H1 (cell line): ENCODE data around the gene GMPPA. TPM values are rescaled to one million over a fixed set of nuclear protein-coding genes. Genes with fewer than 3 reads are reported as not detected.
A peak's percentile ranks its signal among the peaks of the same experiment; 100 is the strongest.

Experiments
- CTCF ChIA-PET: fragments of 300-600 bp; sonication (Branson Sonifier 250); formaldehyde crosslinking; loops from one replicate; lab custom pipeline; 2021; ENCODE audit not compliant: partially characterized antibody; lab: Charles Lee
- POLR2A ChIA-PET: fragments of 300-600 bp; sonication (Branson Sonifier 250); formaldehyde crosslinking; loops from one replicate; lab custom pipeline; 2021; ENCODE audit warnings: inconsistent platforms; ENCODE audit not compliant: partially characterized antibody; lab: Charles Lee
- DNase-seq, 2 experiments: peaks; one replicate each; pipeline versions ENCODE4 v3.0.0 to v3.0.0-alpha.2; 2010 to 2022; ENCODE audit warnings: low spot score in 2 of 2, low read depth in 1 of 2, mixed read lengths in 1 of 2
- FAIRE-seq: peaks from 2 replicates; lab custom pipeline; 2011; peaks lifted over from hg19 to GRCh38; lab: Jason Lieb, UNC
- H2AFZ ChIP-seq: 2 replicates; pipeline ENCODE4 v1.8.1; 2012; ENCODE audit warnings: low read length, inconsistent platforms
- H2AK5ac ChIP-seq: 2 replicates; pipeline ENCODE4 v1.6.1; 2013; ENCODE audit warnings: low read depth, low read length
- H2BK120ac ChIP-seq: replicated peaks from 2 replicates; pipeline ENCODE3; 2013; ENCODE audit warnings: low read depth, low read length, inconsistent platforms
- H2BK12ac ChIP-seq: 2 replicates; pipeline ENCODE4 v1.6.1; 2013; ENCODE audit warnings: low read depth, low read length
- H2BK15ac ChIP-seq: 2 replicates; pipeline ENCODE4 v1.6.1; 2013; ENCODE audit warnings: low read length
- H2BK20ac ChIP-seq: 2 replicates; pipeline ENCODE4 v1.6.1; 2013; ENCODE audit warnings: low read length
- H2BK5ac ChIP-seq: 2 replicates; pipeline ENCODE4 v1.6.1; 2013; ENCODE audit warnings: low read depth, low read length
- H3K14ac ChIP-seq: 2 replicates; pipeline ENCODE4 v1.6.1; 2013; ENCODE audit warnings: inconsistent platforms; ENCODE audit not compliant: insufficient read length
- H3K18ac ChIP-seq: 2 replicates; pipeline ENCODE4 v1.6.1; 2013; ENCODE audit warnings: low read length; ENCODE audit errors: extremely low read depth
- H3K23ac ChIP-seq: 2 replicates; pipeline ENCODE4 v1.6.1; 2013; ENCODE audit warnings: inconsistent platforms; ENCODE audit not compliant: insufficient read length
- H3K23me2 ChIP-seq: 2 replicates; pipeline ENCODE4 v1.6.1; 2013; ENCODE audit warnings: low read depth, low read length
- H3K27ac ChIP-seq: 2 replicates; pipeline ENCODE4 v1.6.1; 2011; ENCODE audit warnings: low read depth, low read length, inconsistent platforms
- H3K27me3 ChIP-seq, 4 experiments: replicated peaks in 1 of 4; 1 replicate in 1 of 4; 2 replicates in 3 of 4; pipeline versions ENCODE4 v1.6.1 to v1.8.1; 2011 to 2013; ENCODE audit warnings: low read length in 3 of 4, mild to moderate bottlenecking in 3 of 4, inconsistent platforms in 2 of 4, mixed read lengths in 2 of 4, moderate library complexity in 1 of 4; ENCODE audit not compliant: control insufficient read depth in 3 of 4, insufficient read depth in 3 of 4; ENCODE audit errors: extremely low read depth in 1 of 4
- H3K36me3 ChIP-seq, 4 experiments: 2 replicates each; pipeline versions ENCODE4 v1.6.1 to v1.8.1; 2011 to 2013; ENCODE audit warnings: mild to moderate bottlenecking in 4 of 4, low read length in 3 of 4, moderate library complexity in 2 of 4, control low read depth in 1 of 4, inconsistent platforms in 1 of 4; ENCODE audit not compliant: insufficient read depth in 4 of 4, control insufficient read depth in 2 of 4
- H3K4ac ChIP-seq: replicated peaks from 2 replicates; pipeline ENCODE3; 2013; ENCODE audit warnings: low read length, low read depth, mixed read lengths, inconsistent platforms; ENCODE audit not compliant: insufficient read length
- H3K4me1 ChIP-seq, 4 experiments: replicated peaks in 1 of 4; 1 replicate in 1 of 4; 2 replicates in 3 of 4; pipeline versions ENCODE4 v1.6.1 to v1.8.1; 2011 to 2013; ENCODE audit warnings: low read length in 3 of 4, inconsistent platforms in 2 of 4, mixed read lengths in 1 of 4; ENCODE audit not compliant: insufficient read depth in 4 of 4, control insufficient read depth in 3 of 4
- H3K4me2 ChIP-seq, 2 experiments: 2 replicates each; pipeline versions ENCODE4 v1.6.1 to v1.8.1; 2011 to 2013; ENCODE audit warnings: low read depth in 2 of 2, low read length in 2 of 2, control low read depth in 1 of 2, inconsistent platforms in 1 of 2, mild to moderate bottlenecking in 1 of 2; ENCODE audit not compliant: insufficient read depth in 1 of 2
- H3K4me3 ChIP-seq, 4 experiments: fragments of 200-600, 300-600 bp in 1 of 4; sonication (generic), shearing (Covaris generic), sonication (Bioruptor Twin) in 1 of 4; 2 replicates each; pipeline versions ENCODE4 v1.5.1 to v1.8.1; 2011 to 2016; ENCODE audit warnings: low read length in 4 of 4, low read depth in 3 of 4, control low read depth in 2 of 4, inconsistent platforms in 2 of 4, mild to moderate bottlenecking in 2 of 4, mixed read lengths in 1 of 4, moderate library complexity in 1 of 4; ENCODE audit not compliant: insufficient read depth in 2 of 4; ENCODE audit errors: extremely low read depth in 1 of 4
- H3K56ac ChIP-seq: replicated peaks from 2 replicates; pipeline ENCODE3; 2013; ENCODE audit warnings: low read depth, mild to moderate bottlenecking, mixed read lengths, low read length, inconsistent platforms; ENCODE audit not compliant: insufficient read length
- H3K79me1 ChIP-seq: 2 replicates; pipeline ENCODE4 v1.6.1; 2013; ENCODE audit warnings: low read depth, low read length, control low read depth
- H3K79me2 ChIP-seq, 2 experiments: 2 replicates each; pipeline versions ENCODE4 v1.6.1 to v1.8.1; 2012 to 2013; ENCODE audit warnings: low read length in 2 of 2, mild to moderate bottlenecking in 2 of 2, inconsistent platforms in 1 of 2; ENCODE audit not compliant: insufficient read depth in 2 of 2, control insufficient read depth in 1 of 2
- H3K9ac ChIP-seq, 4 experiments: replicated peaks in 1 of 4; 1 replicate in 1 of 4; 2 replicates in 3 of 4; pipeline versions ENCODE4 v1.6.1 to v1.8.1; 2011 to 2013; ENCODE audit warnings: low read depth in 3 of 4, low read length in 3 of 4, control low read depth in 2 of 4, mild to moderate bottlenecking in 2 of 4, moderate library complexity in 2 of 4, inconsistent platforms in 1 of 4; ENCODE audit errors: extremely low read depth in 1 of 4
- H3K9me3 ChIP-seq, 2 experiments: 2 replicates each; pipeline versions ENCODE4 v1.6.1 to v1.8.1; 2012 to 2013; ENCODE audit warnings: mild to moderate bottlenecking in 2 of 2, moderate library complexity in 2 of 2, control low read depth in 1 of 2, inconsistent platforms in 1 of 2, low read depth in 1 of 2, low read length in 1 of 2, mixed read lengths in 1 of 2; ENCODE audit not compliant: insufficient read depth in 2 of 2
- H4K20me1 ChIP-seq, 2 experiments: replicated peaks in 1 of 2; 2 replicates each; pipeline versions ENCODE3 to v1.8.1; 2011 to 2013; ENCODE audit warnings: inconsistent platforms in 2 of 2, low read length in 2 of 2, mild to moderate bottlenecking in 1 of 2; ENCODE audit not compliant: insufficient read depth in 2 of 2, control insufficient read depth in 1 of 2
- H4K5ac ChIP-seq: 2 replicates; pipeline ENCODE4 v1.6.1; 2013; ENCODE audit warnings: low read length, low read depth, mixed read lengths, inconsistent platforms; ENCODE audit not compliant: insufficient read length
- H4K8ac ChIP-seq: 2 replicates; pipeline ENCODE4 v1.8.0; 2013; ENCODE audit warnings: mild to moderate bottlenecking, moderate library complexity, low read length, inconsistent platforms; ENCODE audit not compliant: insufficient read depth; ENCODE audit errors: extremely low read depth
- H4K91ac ChIP-seq: replicated peaks from 2 replicates; pipeline ENCODE3; 2013; ENCODE audit warnings: low read length, mixed read lengths, inconsistent platforms; ENCODE audit not compliant: insufficient read length
- ATF3 ChIP-seq: IDR thresholded peaks from 2 replicates; pipeline ENCODE4 v1.6.1; 2011; ENCODE audit warnings: low read depth, mild to moderate bottlenecking, low read length; ENCODE audit not compliant: insufficient read depth
- BCL11A ChIP-seq, 2 experiments: IDR thresholded peaks; one replicate each; pipeline ENCODE4 v1.6.1; 2011; ENCODE audit warnings: low read depth in 2 of 2, low read length in 2 of 2, mild to moderate bottlenecking in 2 of 2
- EGR1 ChIP-seq: IDR thresholded peaks from 2 replicates; pipeline ENCODE4 v1.6.1; 2011; ENCODE audit warnings: low read depth, low read length, borderline replicate concordance
- KDM1A ChIP-seq: fragments of 200-600, 300-600 bp; sonication (generic); IDR thresholded peaks from 2 replicates; pipeline ENCODE4 v1.7.1; 2016; ENCODE audit warnings: mild to moderate bottlenecking, low read length, borderline replicate concordance
- NRF1 ChIP-seq: IDR thresholded peaks from 2 replicates; pipeline ENCODE4 v1.6.1; 2011; ENCODE audit warnings: mild to moderate bottlenecking, low read depth, low read length, improper control_type of control experiment
- POLR2A ChIP-seq, 2 experiments: IDR thresholded peaks; 1 replicate in 1 of 2; 2 replicates in 1 of 2; pipeline ENCODE4 v1.6.1; 2011; ENCODE audit warnings: low read depth in 2 of 2, low read length in 2 of 2, mild to moderate bottlenecking in 2 of 2; ENCODE audit errors: control extremely low read depth in 1 of 2
- POLR2AphosphoS5 ChIP-seq: IDR thresholded peaks from 2 replicates; pipeline ENCODE4 v1.6.1; 2011; ENCODE audit warnings: low read depth, low read length
- SP1 ChIP-seq: IDR thresholded peaks from 2 replicates; pipeline ENCODE4 v1.6.1; 2011; ENCODE audit warnings: low read depth, low read length
- TAF7 ChIP-seq: optimal IDR thresholded peaks from 2 replicates; pipeline ENCODE3; 2011; ENCODE audit warnings: low read depth, mild to moderate bottlenecking, inconsistent platforms, low read length, moderate library complexity, borderline replicate concordance
- ZNF274 ChIP-seq: IDR thresholded peaks from 2 replicates; pipeline ENCODE4 v1.7.0; 2012; ENCODE audit warnings: low read length, borderline replicate concordance; ENCODE audit errors: extremely low read depth
- WGBS, 2 experiments: shearing (Covaris generic) in 1 of 2; methylation state at CpG; one replicate each; pipeline versions ENCODE4 v1.1.6 to v1.1.7; 2013 to 2015; ENCODE audit warnings: low lambda C conversion rate in 2 of 2, mixed read lengths in 2 of 2, inconsistent platforms in 1 of 2, low coverage in 1 of 2, missing lambda C conversion rate in 1 of 2; ENCODE audit not compliant: insufficient replicate concordance in 2 of 2, insufficient coverage in 1 of 2, insufficient read length in 1 of 2; ENCODE audit errors: extremely low coverage in 1 of 2, missing lambda C conversion rate in 1 of 2; 5-methylcytosine and 5-hydroxymethylcytosine counted together
- polyA plus RNA-seq, 7 experiments: library from polyadenylated mRNA; depleted of rRNA in 3 of 7; stranded (reverse) in 5 of 7; unstranded in 2 of 7; fragments of >200 nt in 5 of 7; fragments of 200-250 nt in 2 of 7; gene quantifications; 1 replicate in 5 of 7; 2 replicates in 1 of 7; 4 replicates in 1 of 7; pipeline versions ENCODE4 v1.2.1 to v1.2.3, GENCODE V29; 2011 to 2013; ENCODE audit warnings: missing spikeins in 2 of 7, mixed read lengths in 2 of 7
- total RNA-seq: library from RNA; stranded (reverse); fragmentation: NEBNext Ultra II Directional; extraction: Animal tissue kit (Norgen Biotek cat#: 25700); gene quantifications from 2 replicates; pipeline ENCODE4 v1.2.1, GENCODE V29; 2021
- TF ChIP-seq, protein P1 (sequence below): IDR thresholded peaks from 2 replicates; pipeline ENCODE4 v1.6.1; 2012; ENCODE audit warnings: inconsistent platforms

The GMPPA gene
- total and polyA plus RNA-seq, 2 of the 8 experiments (the other 6 are each of a cell fraction or from before 2014, with no cell fraction given): 34.3 to 98.8 TPM

- Histone ChIP-seq H3K4me3 (no peak overlapping the region), H4K20me1 (peaks cover 2 to 5% of the 10 kb centered on the region in 2 experiments), H3K56ac (no peak overlapping the region), H2BK20ac (0 out of 2 replicates have a peak overlapping the region, but pooled peaks have one; percentile 1), H4K8ac (no peak overlapping the region), H3K14ac (no peak overlapping the region), H3K9ac (no peak overlapping the region), H3K4me2 (no peak overlapping the region; a peak in 1 of 4 replicates), H3K18ac (0 out of 2 replicates have a peak overlapping the region, but pooled peaks have one; percentile 7), H3K79me1 (no peaks in the 10 kb centered on the region), H4K91ac (no peak overlapping the region), H2AK5ac (no peak overlapping the region), H2AFZ (no peak overlapping the region), H3K27me3 (peaks cover 0 to 38% (median 28%) of the 10 kb centered on the region in 4 experiments; a peak in 6 of 7 replicates), H3K23ac (no peak overlapping the region), H4K5ac (no peak overlapping the region), H3K27ac (no peak overlapping the region), H3K4ac (no peak overlapping the region), H3K36me3 (no peaks in the 10 kb centered on the region), H2BK120ac (no peak overlapping the region), H2BK12ac (0 out of 2 replicates have a peak overlapping the region, but pooled peaks have one; percentile 4), H3K23me2 (peaks cover 3% of the 10 kb centered on the region; the same call in 1 of the 2 replicates), H2BK5ac (no peak overlapping the region), H3K4me1 (peaks cover under 1 to 33% (median 27%) of the 10 kb centered on the region in 4 experiments), H3K79me2 (no peaks in the 10 kb centered on the region), H2BK15ac (peak overlapping the region; percentile 61; the same call in 1 of the 2 replicates), H3K9me3 (no peaks in the 10 kb centered on the region)
- WGBS, 2 experiments: 72% methylated on average over 9 of the region's 10 CpGs; no CpG with 5 or more reads in 1 of the 2 experiments
- FAIRE-seq (no peak), DNase-seq (no peak)
- POLR2A ChIA-PET: interaction anchor here (0.6 to 5.5 kb wide), 12 partner anchors 8 to 269 kb away, joined by 3 to 36 read pairs (median 3); partner anchors contain the start of gene GMPPA
- CTCF ChIA-PET: interaction anchor here (0.7 to 113.1 kb wide), 6 partner anchors 12 to 128 kb away, joined by 3 to 7248 read pairs (median 370); partner anchors contain the start of genes DES, GMPPA and SPEG
- no peak for TF ChIP-seq BCL11A (IDR thresholded peaks at IDR 0.05; ENCODE audit: low read depth in 2 of 2, low read length in 2 of 2)
- no peak for TF ChIP-seq ZNF274
- no peak for TF ChIP-seq KDM1A
- no peak for TF ChIP-seq EGR1
- TF ChIP-seq POLR2AphosphoS5: no peak
- no peak for TF ChIP-seq ATF3
- TF ChIP-seq, protein P1, sequence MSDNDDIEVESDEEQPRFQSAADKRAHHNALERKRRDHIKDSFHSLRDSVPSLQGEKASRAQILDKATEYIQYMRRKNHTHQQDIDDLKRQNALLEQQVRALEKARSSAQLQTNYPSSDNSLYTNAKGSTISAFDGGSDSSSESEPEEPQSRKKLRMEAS: no peak
- TF ChIP-seq POLR2A (IDR thresholded peaks at IDR 0.05; ENCODE audit: control extremely low read depth in 1 of 2, low read depth in 2 of 2, low read length in 2 of 2): no peak
- TF ChIP-seq NRF1: no peak
- no peak for TF ChIP-seq SP1
- no peak for TF ChIP-seq TAF7
These were observed 19.5 kb downstream of the GMPPA start for GRCh38 chr2:219517954-219518778.
